Measurements from ENCODE around the gene WFDC9.
"Not testable (repeated sequence)": the region's sequence is repeated elsewhere in the genome, so short reads cannot be mapped to it uniquely, and the experiment has no call there.

Gene WFDC9

GRCh38 chr20:45631184-45631583, at the start of gene WFDC9:
TSS of gene WFDC9 (minus strand) at chr20:45631284. CDS start at chr20:45610181, 21,103 bp downstream.
- no peak for DNase-seq (ENCODE audit: low read depth)

DNA sequence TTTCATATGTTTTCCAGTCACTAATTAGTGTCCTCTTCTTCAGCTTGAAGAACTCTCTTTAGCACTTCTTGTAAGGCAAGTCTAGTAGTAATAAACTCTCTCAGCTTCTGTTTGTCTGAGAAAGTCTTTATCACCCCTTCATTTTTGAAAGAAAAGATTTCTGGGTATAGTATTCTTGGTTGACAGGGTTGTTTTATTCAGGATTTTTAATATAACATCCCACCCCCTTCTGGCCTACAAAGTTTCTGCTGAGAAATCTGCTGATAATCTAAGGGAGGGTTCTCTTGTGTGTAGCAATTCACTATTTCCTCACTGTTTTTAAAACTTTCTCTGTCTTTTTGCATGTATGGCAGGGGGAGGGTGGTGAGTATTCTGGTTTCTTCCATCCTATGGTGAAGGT, 48.6 kb upstream of the WFDC9 start:
- no peak for DNase-seq (ENCODE audit: low read depth)

DNA sequence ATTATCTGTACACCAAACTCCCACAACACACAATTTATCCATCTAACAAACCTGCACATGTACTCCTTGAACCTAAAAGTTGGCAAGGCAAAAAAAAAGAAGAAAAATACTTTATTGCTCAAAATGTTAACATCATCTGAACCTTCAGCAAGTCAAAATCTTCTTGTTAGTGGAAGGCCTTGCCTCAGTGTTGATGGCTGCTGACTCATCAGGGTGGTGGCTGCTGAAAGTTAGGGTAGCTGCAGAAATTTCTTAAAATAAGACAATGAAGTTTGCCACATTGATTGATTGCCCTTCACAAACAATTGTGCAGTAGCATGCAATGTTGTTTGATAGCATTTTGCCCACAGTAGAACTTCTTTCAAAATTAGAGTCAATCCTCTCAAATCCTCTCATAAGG, 41.7 kb upstream of the WFDC9 start:
- DNase-seq (ENCODE audit: low read depth) = no peak

DNA sequence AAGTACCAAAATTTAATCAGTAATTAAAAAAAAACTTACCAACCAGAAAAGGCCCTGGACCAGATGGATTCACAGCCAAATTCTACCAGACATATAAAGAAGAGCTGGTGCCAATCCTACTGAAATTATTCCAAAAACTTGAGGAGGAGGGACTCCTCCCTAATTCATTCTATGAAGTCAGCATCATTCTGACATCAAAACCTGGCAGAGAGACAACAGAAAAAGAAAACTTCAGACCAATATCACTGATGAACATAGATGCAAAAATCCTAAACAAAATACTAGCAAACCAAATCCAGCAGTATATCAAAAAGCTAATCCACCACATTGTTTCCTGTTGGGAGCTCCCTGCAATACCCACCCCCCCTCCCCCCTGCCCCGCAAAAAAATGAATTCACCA, 39.1 kb upstream of the WFDC9 start, which contains the start of gene WFDC11:
Gene WFDC11 (minus strand): TSS at position 101 of the 400 bp plus-strand sequence. CDS start 19,639 bp downstream, outside the sequence.
- no peak for DNase-seq (ENCODE audit: low read depth)

DNA sequence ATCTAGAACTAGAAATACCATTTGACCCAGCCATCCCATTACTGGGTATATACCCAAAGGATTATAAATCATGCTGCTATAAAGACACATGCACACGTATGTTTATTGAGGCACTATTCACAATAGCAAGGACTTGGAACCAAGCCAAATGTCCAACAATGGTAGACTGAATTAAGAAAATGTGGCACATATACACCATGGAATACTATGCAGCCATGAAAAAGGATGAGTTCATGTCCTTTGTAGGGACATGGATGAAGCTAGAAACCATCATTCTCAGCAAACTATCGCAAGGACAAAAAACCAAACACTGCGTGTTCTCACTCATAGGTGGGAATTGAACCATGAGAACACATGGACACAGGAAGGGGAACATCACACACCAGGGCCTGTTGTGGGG, 26.0 kb upstream of the WFDC9 start:
- DNase-seq (ENCODE audit: low read depth) = not testable (repeated sequence)

GRCh38 chr20:45651726-45652125, 20.6 kb upstream of the WFDC9 start:
- not testable (repeated sequence) for DNase-seq (ENCODE audit: low read depth)

GRCh38 chr20:45649312-45649863, 18.3 kb upstream of the WFDC9 start:
- DNase-seq (ENCODE audit: low read depth) = no peak

- DNase-seq (ENCODE audit: low read depth) = no peak
Observed at GRCh38 chr20:45647441-45648050, 16.5 kb upstream of the WFDC9 start.

- no peak for DNase-seq (ENCODE audit: low read depth)
Observed at GRCh38 chr20:45646875-45647274, 15.8 kb upstream of the WFDC9 start.

DNA sequence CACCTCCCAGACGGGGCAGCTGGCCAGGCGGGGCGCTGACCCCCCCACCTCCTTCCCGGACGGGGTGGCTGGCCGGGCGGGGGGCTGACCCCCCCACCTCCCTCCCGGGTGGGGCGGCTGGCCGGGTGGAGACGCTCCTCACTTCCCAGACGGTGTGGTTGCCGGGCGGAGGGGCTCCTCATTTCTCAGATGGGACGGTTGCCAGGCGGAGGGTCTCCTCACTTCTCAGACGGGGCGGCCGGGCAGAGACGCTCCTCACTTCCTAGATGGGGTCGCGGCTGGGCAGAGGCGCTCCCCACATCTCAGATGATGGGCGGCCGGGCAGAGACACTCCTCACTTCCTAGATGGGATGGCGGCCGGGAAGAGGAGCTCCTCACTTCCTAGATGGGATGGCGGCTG, 14.8 kb upstream of the WFDC9 start:
- DNase-seq (ENCODE audit: low read depth) = not testable (repeated sequence)

- DNase-seq (ENCODE audit: low read depth) = not testable (repeated sequence)
Observed at GRCh38 chr20:45641076-45641475, 10.0 kb upstream of the WFDC9 start.

GRCh38 chr20:45639687-45640086, 8.6 kb upstream of the WFDC9 start:
- DNase-seq (ENCODE audit: low read depth) = no peak

DNA sequence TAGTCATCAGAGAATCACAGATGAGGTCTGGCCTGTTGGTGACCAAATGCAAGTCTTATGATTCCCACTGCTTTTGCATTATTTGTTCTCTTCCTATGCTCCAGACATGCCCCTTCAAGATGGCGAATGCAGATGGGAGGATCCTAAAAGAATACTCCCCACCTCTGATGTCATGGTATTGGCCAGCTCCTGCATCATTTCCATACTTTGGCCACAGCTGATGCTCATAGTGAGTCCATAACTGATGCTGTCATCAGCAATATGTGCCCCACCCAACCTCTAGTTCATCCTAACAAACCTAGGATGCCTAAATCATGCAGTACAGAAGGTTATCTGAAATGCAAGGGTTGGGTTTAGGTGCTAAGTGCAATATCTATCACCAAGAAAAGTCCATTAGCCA, 5.4 kb upstream of the WFDC9 start:
- no peak for DNase-seq (ENCODE audit: low read depth)

GRCh38 chr20:45630371-45630770, 713 bp downstream of the WFDC9 start:
- peak; percentile 2 for DNase-seq (ENCODE audit: low read depth)

- DNase-seq (ENCODE audit: low read depth) = peak; percentile 4
Observed at GRCh38 chr20:45629496-45630100, 1.5 kb downstream of the WFDC9 start, which contains the start of gene WFDC10A. TSS of gene WFDC10A (plus strand) at chr20:45629739. CDS start at chr20:45629814, 75 bp downstream.

DNA sequence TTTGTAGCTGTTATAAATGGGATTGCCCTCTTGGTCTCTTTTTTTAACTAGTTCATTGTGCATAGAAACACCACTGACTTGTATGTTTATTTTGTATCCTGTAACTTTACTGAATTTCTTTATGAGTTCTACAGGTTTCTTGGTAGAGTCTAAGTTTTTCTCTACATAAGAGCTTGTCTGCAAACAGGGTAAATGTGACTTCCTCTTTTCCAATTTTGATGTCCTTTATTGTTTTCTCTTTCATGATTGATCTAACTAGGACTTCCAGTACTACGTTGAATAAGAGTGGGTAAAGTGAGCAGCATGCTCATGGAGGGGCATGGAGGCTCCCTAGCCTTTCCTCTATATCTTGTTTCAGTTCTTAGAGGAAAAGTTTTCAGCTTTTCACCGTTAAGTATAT, 4.5 kb downstream of the WFDC9 start:
- no peak for DNase-seq (ENCODE audit: low read depth)

DNA sequence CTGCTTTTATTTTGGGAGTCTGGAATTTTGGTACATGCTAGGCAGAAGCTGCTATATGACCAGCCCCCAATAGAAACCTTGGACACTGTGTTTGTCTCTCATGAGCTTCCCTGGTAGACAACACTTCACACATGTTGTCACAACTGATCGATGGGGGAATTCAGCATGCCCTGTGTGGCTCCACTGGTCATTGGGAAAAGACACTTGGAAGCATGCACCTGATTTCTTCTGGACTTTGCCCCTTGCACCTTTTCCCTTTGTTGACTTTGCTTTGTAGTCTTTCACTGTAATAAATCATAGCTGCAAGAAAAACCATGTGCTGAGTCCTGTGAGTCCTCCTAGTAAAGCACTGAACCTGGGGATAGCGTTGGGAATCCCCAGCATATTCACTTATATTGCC, 9.5 kb downstream of the WFDC9 start:
- DNase-seq (ENCODE audit: low read depth) = no peak

GRCh38 chr20:45617591-45617990, 13.5 kb downstream of the WFDC9 start:
- DNase-seq (ENCODE audit: low read depth) = no peak

DNA sequence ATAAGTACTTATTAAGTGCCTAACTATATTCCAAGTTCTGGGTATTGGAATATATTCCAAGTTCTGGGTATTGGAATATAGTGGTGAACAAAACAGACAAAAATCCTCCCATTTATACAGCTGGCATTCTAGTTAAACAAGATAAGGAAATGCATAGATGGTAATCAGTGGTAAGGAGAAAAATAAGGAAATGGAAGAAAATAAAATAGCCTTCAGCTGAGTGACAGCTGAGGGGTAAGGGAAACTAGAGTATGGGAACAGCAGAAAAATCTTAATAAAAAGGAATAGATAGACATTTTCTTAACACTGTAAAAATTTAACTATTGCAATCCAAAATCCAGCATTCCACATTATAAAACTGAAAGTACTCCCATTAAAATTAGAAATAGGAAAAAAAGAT, 18.8 kb downstream of the WFDC9 start:
- no peak for DNase-seq (ENCODE audit: low read depth)

DNA sequence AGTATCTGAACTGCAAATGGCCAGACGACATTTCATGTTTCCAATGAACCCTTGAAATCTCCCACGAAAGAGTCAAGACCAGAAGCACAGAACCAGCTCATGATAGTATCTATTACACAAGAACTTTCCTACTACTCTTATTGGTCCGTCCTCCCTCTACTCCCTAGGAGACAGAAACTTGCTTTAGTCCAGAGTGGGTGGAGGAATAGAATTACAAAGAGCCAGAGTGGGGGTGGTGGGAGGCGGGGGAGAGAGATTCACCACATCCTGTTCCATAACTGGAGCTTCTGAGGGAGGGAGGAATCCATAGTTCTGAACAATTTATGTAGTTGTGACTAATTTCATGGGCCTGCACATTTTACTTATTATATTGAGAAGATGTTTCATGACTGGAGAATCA, 20.0 kb downstream of the WFDC9 start:
- DNase-seq (ENCODE audit: low read depth) = peak; percentile 54

DNA sequence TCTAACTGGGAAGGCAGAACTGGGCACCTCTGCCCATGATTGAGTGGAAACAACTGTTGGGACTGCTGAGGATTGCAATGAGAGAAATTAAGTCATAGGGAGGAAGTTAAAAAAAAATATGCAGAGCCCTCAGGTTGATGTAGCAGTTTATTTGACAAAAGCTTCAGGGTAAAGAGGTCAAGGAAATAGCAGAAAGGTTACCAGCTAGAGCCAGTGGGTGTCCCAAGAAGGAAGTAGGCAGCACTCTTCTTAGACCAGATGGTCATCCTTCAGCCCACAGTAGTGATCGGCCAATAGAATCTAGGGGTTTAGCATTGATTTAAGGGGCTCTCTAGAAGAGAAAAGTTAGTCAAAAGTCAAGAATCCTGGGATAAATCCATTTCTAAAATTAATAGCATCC, 23.3 kb downstream of the WFDC9 start:
- no peak for DNase-seq (ENCODE audit: low read depth)

DNA sequence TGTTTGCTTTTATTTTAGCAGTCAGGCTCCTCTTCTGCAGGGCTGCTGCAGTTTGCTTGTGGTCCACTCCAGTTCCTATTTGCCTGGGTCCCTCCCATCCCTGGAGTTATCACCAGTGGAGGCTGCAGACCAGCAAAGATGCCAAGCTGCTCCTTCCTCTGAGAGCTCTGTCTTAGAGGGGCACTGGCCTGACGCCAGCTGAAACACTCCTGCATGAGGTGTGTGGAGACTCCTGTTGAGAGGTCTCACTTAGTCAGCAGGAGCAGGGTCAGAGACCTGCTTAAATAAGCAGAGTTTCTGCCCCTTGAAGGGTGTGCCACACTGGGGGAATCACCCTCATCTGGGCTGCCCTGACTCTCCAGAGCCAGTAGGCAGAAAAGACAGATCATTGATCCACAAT, 35.8 kb downstream of the WFDC9 start:
- no peak for DNase-seq (ENCODE audit: low read depth)

- DNase-seq (ENCODE audit: low read depth) = no peak
Observed at GRCh38 chr20:45593498-45593897, 37.6 kb downstream of the WFDC9 start.
